Raji (cell line): ENCODE data around the gene SLC12A8.

Source experiments
- POLR2A ChIP-seq: IDR thresholded peaks from 2 replicates; pipeline ENCODE4 v1.6.1; 2011; ENCODE audit warnings: low read depth, low read length, control low read depth; ENCODE audit not compliant: insufficient read depth

Gene SLC12A8

GRCh38 chr3:125059488-125060245, 152.9 kb downstream of the SLC12A8 start:
- TF ChIP-seq POLR2A = no peak

- no peak for TF ChIP-seq POLR2A
Measured at GRCh38 chr3:125058959-125059358, 153.6 kb downstream of the SLC12A8 start.

- TF ChIP-seq POLR2A = no peak
Measured at GRCh38 chr3:125058529-125058928, 154.0 kb downstream of the SLC12A8 start.

- TF ChIP-seq POLR2A = no peak
Measured at GRCh38 chr3:125057186-125057850, 155.2 kb downstream of the SLC12A8 start.

- TF ChIP-seq POLR2A = peak; percentile 56
Measured at GRCh38 chr3:125055913-125056745, 156.4 kb downstream of the SLC12A8 start, which contains the start of gene HEG1. Gene HEG1, minus strand, starts transcription at chr3:125055997. Its CDS starts 107 bp downstream, at chr3:125055890.

- no peak for TF ChIP-seq POLR2A
Measured at GRCh38 chr3:125055331-125055912, 157.1 kb downstream of the SLC12A8 start.

- TF ChIP-seq POLR2A = peak; percentile 52; the same call in 1 of the 2 replicates
Measured at GRCh38 chr3:125054449-125055329, 157.9 kb downstream of the SLC12A8 start.

- TF ChIP-seq POLR2A = no peak
Measured at GRCh38 chr3:125054062-125054448, 158.5 kb downstream of the SLC12A8 start.

- no peak for TF ChIP-seq POLR2A
Measured at GRCh38 chr3:125053304-125053699, 159.2 kb downstream of the SLC12A8 start.

GRCh38 chr3:125052624-125053303, 159.8 kb downstream of the SLC12A8 start:
- no peak for TF ChIP-seq POLR2A

- no peak for TF ChIP-seq POLR2A
Measured at GRCh38 chr3:125051715-125052581, 160.6 kb downstream of the SLC12A8 start.

GRCh38 chr3:125051205-125051604, 161.3 kb downstream of the SLC12A8 start:
- no peak for TF ChIP-seq POLR2A
